Astrocyte (in vitro differentiated cells and primary cell): ENCODE results near the gene TIMP2. TPM values are rescaled to one million over a fixed set of nuclear protein-coding genes. Genes with fewer than 3 reads are reported as not detected.

ENCODE experiments used
- DNase-seq: peaks from one replicate; pipeline ENCODE4 v3.0.0-alpha.2; 2010; ENCODE audit warnings: low read depth
- FAIRE-seq: peaks from 2 replicates; lab custom pipeline; 2011; peaks lifted over from hg19 to GRCh38; lab: Jason Lieb, UNC
- H2AFZ ChIP-seq: 2 replicates; pipeline ENCODE4 v1.6.0; 2012; ENCODE audit warnings: low read depth, low read length, inconsistent platforms
- H3K27ac ChIP-seq: 2 replicates; pipeline ENCODE4 v1.5.1; 2011; ENCODE audit warnings: low read depth, low read length, inconsistent platforms
- H3K27me3 ChIP-seq: 2 replicates; pipeline ENCODE4 v1.6.0; 2011; ENCODE audit warnings: low read length, inconsistent platforms; ENCODE audit not compliant: insufficient read depth
- H3K36me3 ChIP-seq: 2 replicates; pipeline ENCODE4 v1.5.1; 2011; ENCODE audit warnings: low read length, inconsistent platforms; ENCODE audit not compliant: insufficient read depth
- H3K4me1 ChIP-seq: 2 replicates; pipeline ENCODE4 v1.5.1; 2011; ENCODE audit warnings: low read length, inconsistent platforms; ENCODE audit not compliant: insufficient read depth
- H3K4me2 ChIP-seq: 2 replicates; pipeline ENCODE4 v1.6.0; 2012; ENCODE audit warnings: low read length, inconsistent platforms
- H3K4me3 ChIP-seq: 2 replicates; pipeline ENCODE4 v1.5.1; 2011; ENCODE audit warnings: low read depth, mild to moderate bottlenecking, low read length, inconsistent platforms; ENCODE audit not compliant: insufficient read depth
- H3K79me2 ChIP-seq: 2 replicates; pipeline ENCODE4 v1.6.0; 2012; ENCODE audit warnings: mild to moderate bottlenecking, low read length, inconsistent platforms; ENCODE audit not compliant: insufficient read depth
- H3K9ac ChIP-seq: 2 replicates; pipeline ENCODE4 v1.6.0; 2012; ENCODE audit warnings: mild to moderate bottlenecking, low read length, inconsistent platforms
- H3K9me3 ChIP-seq: 2 replicates; pipeline ENCODE4 v1.5.1; 2012; ENCODE audit warnings: low read depth, mild to moderate bottlenecking, low read length, inconsistent platforms; ENCODE audit not compliant: insufficient read depth
- H4K20me1 ChIP-seq: 2 replicates; pipeline ENCODE4 v1.6.0; 2012; ENCODE audit warnings: low read length, inconsistent platforms; ENCODE audit not compliant: insufficient read depth
- H3K27ac Mint-ChIP-seq: one replicate; pipeline ENCODE4 v1.8.0; 2021; ENCODE audit warnings: mild to moderate bottlenecking, mixed read lengths; ENCODE audit not compliant: unreplicated experiment
- H3K27me3 Mint-ChIP-seq: one replicate; pipeline ENCODE4 v1.8.0; 2021; ENCODE audit warnings: low read depth, mixed read lengths; ENCODE audit not compliant: unreplicated experiment
- H3K36me3 Mint-ChIP-seq: one replicate; pipeline ENCODE4 v1.8.0; 2021; ENCODE audit warnings: low read depth, mixed read lengths; ENCODE audit not compliant: unreplicated experiment
- H3K4me1 Mint-ChIP-seq: one replicate; pipeline ENCODE4 v1.8.0; 2021; ENCODE audit warnings: low read depth, mixed read lengths; ENCODE audit not compliant: unreplicated experiment
- H3K4me3 Mint-ChIP-seq: one replicate; pipeline ENCODE4 v1.8.0; 2021; ENCODE audit warnings: mild to moderate bottlenecking, moderate library complexity, mixed read lengths; ENCODE audit not compliant: unreplicated experiment
- H3K9me3 Mint-ChIP-seq: one replicate; pipeline ENCODE4 v1.8.0; 2021; ENCODE audit warnings: mild to moderate bottlenecking, mixed read lengths; ENCODE audit not compliant: unreplicated experiment
- EZH2 ChIP-seq: IDR thresholded peaks from 2 replicates; pipeline ENCODE4 v1.6.1; 2012; ENCODE audit warnings: mild to moderate bottlenecking, low read length, inconsistent platforms; ENCODE audit not compliant: insufficient read depth
- total RNA-seq: library from RNA; stranded (reverse); gene quantifications from 2 replicates; pipeline ENCODE4 v1.2.1, GENCODE V29; 2021
- TF ChIP-seq, protein P1 (sequence below): IDR thresholded peaks from 2 replicates; pipeline ENCODE4 v1.5.1; 2011; ENCODE audit warnings: low read depth, mild to moderate bottlenecking, inconsistent platforms, low read length, moderate library complexity; ENCODE audit not compliant: insufficient read depth

TIMP2 gene
- total RNA-seq, 1 donor from 2014 or later = 184 TPM

DNA sequence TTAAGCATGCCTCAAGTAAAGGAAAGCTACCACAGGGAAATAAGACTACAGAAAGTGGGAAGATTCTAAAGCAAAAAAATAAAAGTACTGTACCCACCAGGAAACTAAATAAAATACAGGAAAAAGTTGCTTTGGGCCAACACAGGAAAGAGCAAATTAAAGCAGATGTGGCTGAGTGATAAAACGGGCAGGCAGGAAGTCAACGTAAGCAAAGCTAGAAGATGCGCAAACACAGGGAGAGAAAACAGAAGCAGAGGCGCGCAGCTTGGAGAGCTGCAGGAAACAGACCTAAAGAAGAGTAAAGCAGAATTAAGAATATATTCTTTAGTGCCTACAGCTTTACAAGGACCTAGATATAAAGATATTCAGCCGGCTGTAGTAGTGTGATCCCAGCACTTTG is 106.3 kb downstream of the TIMP2 start:
- H3K9ac ChIP-seq = no peak overlapping the region
- Mint-ChIP-seq H3K27ac (no peak overlapping the region), H3K4me1 (peaks cover 15% of the 10 kb centered on the region), H3K4me3 (no peak overlapping the region), H3K36me3 (peaks cover 33% of the 10 kb centered on the region), H3K9me3 (no peaks in the 10 kb centered on the region), H3K27me3 (no peaks in the 10 kb centered on the region)
- H3K27me3 ChIP-seq = no peaks in the 10 kb centered on the region
- peaks cover 25% of the 10 kb centered on the region for H4K20me1 ChIP-seq
- no peak overlapping the region for H2AFZ ChIP-seq
- no peak overlapping the region for H3K4me2 ChIP-seq
- H3K4me1 ChIP-seq = peaks cover 23% of the 10 kb centered on the region
- DNase-seq = no peak
- FAIRE-seq = no peak
- no peak overlapping the region for H3K4me3 ChIP-seq
- H3K79me2 ChIP-seq = peaks cover 29% of the 10 kb centered on the region
- no peaks in the 10 kb centered on the region for H3K9me3 ChIP-seq
- TF ChIP-seq EZH2 = no peak
- TF ChIP-seq, protein P1, sequence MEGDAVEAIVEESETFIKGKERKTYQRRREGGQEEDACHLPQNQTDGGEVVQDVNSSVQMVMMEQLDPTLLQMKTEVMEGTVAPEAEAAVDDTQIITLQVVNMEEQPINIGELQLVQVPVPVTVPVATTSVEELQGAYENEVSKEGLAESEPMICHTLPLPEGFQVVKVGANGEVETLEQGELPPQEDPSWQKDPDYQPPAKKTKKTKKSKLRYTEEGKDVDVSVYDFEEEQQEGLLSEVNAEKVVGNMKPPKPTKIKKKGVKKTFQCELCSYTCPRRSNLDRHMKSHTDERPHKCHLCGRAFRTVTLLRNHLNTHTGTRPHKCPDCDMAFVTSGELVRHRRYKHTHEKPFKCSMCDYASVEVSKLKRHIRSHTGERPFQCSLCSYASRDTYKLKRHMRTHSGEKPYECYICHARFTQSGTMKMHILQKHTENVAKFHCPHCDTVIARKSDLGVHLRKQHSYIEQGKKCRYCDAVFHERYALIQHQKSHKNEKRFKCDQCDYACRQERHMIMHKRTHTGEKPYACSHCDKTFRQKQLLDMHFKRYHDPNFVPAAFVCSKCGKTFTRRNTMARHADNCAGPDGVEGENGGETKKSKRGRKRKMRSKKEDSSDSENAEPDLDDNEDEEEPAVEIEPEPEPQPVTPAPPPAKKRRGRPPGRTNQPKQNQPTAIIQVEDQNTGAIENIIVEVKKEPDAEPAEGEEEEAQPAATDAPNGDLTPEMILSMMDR = no peak
- no peak overlapping the region for H3K27ac ChIP-seq
- peaks cover 63% of the 10 kb centered on the region for H3K36me3 ChIP-seq

DNA sequence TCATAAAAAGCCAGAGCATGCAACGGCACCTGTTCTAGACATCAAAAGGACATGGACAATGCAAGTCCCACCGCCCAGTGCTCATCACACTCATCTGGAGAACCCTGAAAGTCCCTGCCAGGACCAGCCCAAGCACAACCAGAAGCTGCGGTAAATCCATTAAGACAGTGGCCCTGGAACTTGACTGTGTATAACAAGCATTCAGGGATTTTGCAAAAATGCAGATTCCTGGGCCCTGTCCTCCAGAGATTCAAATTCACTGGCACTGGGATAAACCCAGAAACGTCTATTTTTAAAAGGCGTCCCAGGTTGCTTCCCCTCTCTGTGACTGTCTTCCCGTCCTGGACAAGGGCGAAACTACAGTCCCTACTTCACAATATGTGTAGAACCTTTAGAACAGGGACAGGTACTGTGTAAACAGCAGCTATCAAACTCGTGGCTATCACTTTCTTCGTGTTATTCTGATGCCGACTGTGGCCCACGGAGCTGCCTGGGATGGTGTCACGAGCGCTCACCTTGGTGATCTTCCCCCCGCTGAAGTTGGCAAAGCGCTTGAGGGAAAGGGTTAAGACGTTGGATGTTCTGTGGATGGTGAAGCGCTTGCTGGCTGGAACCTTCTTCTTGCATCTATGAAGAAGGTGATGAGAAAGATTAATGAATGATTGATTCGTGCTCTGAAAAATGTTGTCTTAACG is 106.9 kb downstream of the TIMP2 start:
- no peak overlapping the region for H3K4me3 Mint-ChIP-seq
- Histone ChIP-seq H4K20me1 (peaks cover 19% of the 10 kb centered on the region), H3K9ac (no peak overlapping the region), H3K27me3 (no peaks in the 10 kb centered on the region), H3K27ac (no peak overlapping the region), H3K36me3 (peaks cover 66% of the 10 kb centered on the region), H2AFZ (no peak overlapping the region), H3K9me3 (no peaks in the 10 kb centered on the region), H3K4me1 (peaks cover 17% of the 10 kb centered on the region), H3K4me3 (no peak overlapping the region), H3K79me2 (peaks cover 23% of the 10 kb centered on the region), H3K4me2 (no peak overlapping the region)
- no peaks in the 10 kb centered on the region for H3K27me3 Mint-ChIP-seq
- H3K4me1 Mint-ChIP-seq = peaks cover 13% of the 10 kb centered on the region
- peaks cover 31% of the 10 kb centered on the region for H3K36me3 Mint-ChIP-seq
- DNase-seq (no peak), FAIRE-seq (no peak)
- no peak for TF ChIP-seq EZH2
- TF ChIP-seq, protein P1 = no peak
- no peaks in the 10 kb centered on the region for H3K9me3 Mint-ChIP-seq
- no peak overlapping the region for H3K27ac Mint-ChIP-seq

- Histone ChIP-seq H3K27ac (no peak overlapping the region), H3K4me3 (no peak overlapping the region), H3K9me3 (no peaks in the 10 kb centered on the region), H4K20me1 (peaks cover 13% of the 10 kb centered on the region), H3K9ac (no peak overlapping the region), H3K36me3 (peaks cover 74% of the 10 kb centered on the region), H3K79me2 (peaks cover 21% of the 10 kb centered on the region), H3K27me3 (no peaks in the 10 kb centered on the region), H3K4me1 (peaks cover 5% of the 10 kb centered on the region), H2AFZ (no peak overlapping the region), H3K4me2 (no peak overlapping the region)
- Mint-ChIP-seq H3K4me1 (peaks cover 4% of the 10 kb centered on the region), H3K9me3 (no peaks in the 10 kb centered on the region), H3K27me3 (no peaks in the 10 kb centered on the region), H3K4me3 (no peak overlapping the region), H3K36me3 (peaks cover 26% of the 10 kb centered on the region), H3K27ac (no peak overlapping the region)
- DNase-seq = no peak
- TF ChIP-seq EZH2 = no peak
- TF ChIP-seq, protein P1 = no peak
- FAIRE-seq = no peak
Observed at GRCh38 chr17:78817123-78817522, 108.1 kb downstream of the TIMP2 start.
